Prostate gland (tissue), 2 donors: ENCODE data around the gene CORO1C.

Experiments
- POLR2A ChIP-seq: fragments of 450-650 bp; IDR thresholded peaks from one replicate; pipeline ENCODE4 v1.6.1; 2016; ENCODE audit warnings: antibody characterized with exemption, mild to moderate bottlenecking
- POLR2AphosphoS5 ChIP-seq: sonication (generic); formaldehyde crosslinking; IDR thresholded peaks from one replicate; pipeline ENCODE4 v1.6.1; 2017; ENCODE audit warnings: antibody characterized with exemption
- TF ChIP-seq, protein P1 (sequence below), 4 experiments: fragments of 200-600 bp in 2 of 4; fragments of 450-650 bp in 2 of 4; sonication (generic) in 2 of 4; IDR thresholded peaks; 1 replicate in 3 of 4; 2 replicates in 1 of 4; pipeline ENCODE4 v1.5.1; 2016 to 2019; ENCODE audit warnings: antibody characterized with exemption in 4 of 4, mild to moderate bottlenecking in 2 of 4, moderate library complexity in 2 of 4

GRCh38 chr12:108678104-108678730 lies 53.1 kb downstream of the CORO1C start:
- TF ChIP-seq, protein P1, sequence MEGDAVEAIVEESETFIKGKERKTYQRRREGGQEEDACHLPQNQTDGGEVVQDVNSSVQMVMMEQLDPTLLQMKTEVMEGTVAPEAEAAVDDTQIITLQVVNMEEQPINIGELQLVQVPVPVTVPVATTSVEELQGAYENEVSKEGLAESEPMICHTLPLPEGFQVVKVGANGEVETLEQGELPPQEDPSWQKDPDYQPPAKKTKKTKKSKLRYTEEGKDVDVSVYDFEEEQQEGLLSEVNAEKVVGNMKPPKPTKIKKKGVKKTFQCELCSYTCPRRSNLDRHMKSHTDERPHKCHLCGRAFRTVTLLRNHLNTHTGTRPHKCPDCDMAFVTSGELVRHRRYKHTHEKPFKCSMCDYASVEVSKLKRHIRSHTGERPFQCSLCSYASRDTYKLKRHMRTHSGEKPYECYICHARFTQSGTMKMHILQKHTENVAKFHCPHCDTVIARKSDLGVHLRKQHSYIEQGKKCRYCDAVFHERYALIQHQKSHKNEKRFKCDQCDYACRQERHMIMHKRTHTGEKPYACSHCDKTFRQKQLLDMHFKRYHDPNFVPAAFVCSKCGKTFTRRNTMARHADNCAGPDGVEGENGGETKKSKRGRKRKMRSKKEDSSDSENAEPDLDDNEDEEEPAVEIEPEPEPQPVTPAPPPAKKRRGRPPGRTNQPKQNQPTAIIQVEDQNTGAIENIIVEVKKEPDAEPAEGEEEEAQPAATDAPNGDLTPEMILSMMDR (IDR thresholded peaks at IDR 0.05), result no peak
- TF ChIP-seq POLR2A (no peak), POLR2AphosphoS5 (no peak)
